H1 (cell line): Measurements from ENCODE around the gene NOL9. TPM values are rescaled to one million over a fixed set of nuclear protein-coding genes. Genes with fewer than 3 reads are reported as not detected.

Experiments used
- CTCF ChIA-PET: fragments of 300-600 bp; sonication (Branson Sonifier 250); formaldehyde crosslinking; loops from one replicate; lab custom pipeline; 2021; ENCODE audit not compliant: partially characterized antibody; lab: Charles Lee
- POLR2A ChIA-PET: fragments of 300-600 bp; sonication (Branson Sonifier 250); formaldehyde crosslinking; loops from one replicate; lab custom pipeline; 2021; ENCODE audit warnings: inconsistent platforms; ENCODE audit not compliant: partially characterized antibody; lab: Charles Lee
- DNase-seq, 2 experiments: peaks; one replicate each; pipeline versions ENCODE4 v3.0.0 to v3.0.0-alpha.2; 2010 to 2022; ENCODE audit warnings: low spot score in 2 of 2, low read depth in 1 of 2, mixed read lengths in 1 of 2
- FAIRE-seq: peaks from 2 replicates; lab custom pipeline; 2011; peaks lifted over from hg19 to GRCh38; lab: Jason Lieb, UNC
- H2AFZ ChIP-seq: 2 replicates; pipeline ENCODE4 v1.8.1; 2012; ENCODE audit warnings: low read length, inconsistent platforms
- H2AK5ac ChIP-seq: 2 replicates; pipeline ENCODE4 v1.6.1; 2013; ENCODE audit warnings: low read depth, low read length
- H2BK120ac ChIP-seq: replicated peaks from 2 replicates; pipeline ENCODE3; 2013; ENCODE audit warnings: low read depth, low read length, inconsistent platforms
- H2BK12ac ChIP-seq: 2 replicates; pipeline ENCODE4 v1.6.1; 2013; ENCODE audit warnings: low read depth, low read length
- H2BK15ac ChIP-seq: 2 replicates; pipeline ENCODE4 v1.6.1; 2013; ENCODE audit warnings: low read length
- H2BK20ac ChIP-seq: 2 replicates; pipeline ENCODE4 v1.6.1; 2013; ENCODE audit warnings: low read length
- H2BK5ac ChIP-seq: 2 replicates; pipeline ENCODE4 v1.6.1; 2013; ENCODE audit warnings: low read depth, low read length
- H3K14ac ChIP-seq: 2 replicates; pipeline ENCODE4 v1.6.1; 2013; ENCODE audit warnings: inconsistent platforms; ENCODE audit not compliant: insufficient read length
- H3K18ac ChIP-seq: 2 replicates; pipeline ENCODE4 v1.6.1; 2013; ENCODE audit warnings: low read length; ENCODE audit errors: extremely low read depth
- H3K23ac ChIP-seq: 2 replicates; pipeline ENCODE4 v1.6.1; 2013; ENCODE audit warnings: inconsistent platforms; ENCODE audit not compliant: insufficient read length
- H3K23me2 ChIP-seq: 2 replicates; pipeline ENCODE4 v1.6.1; 2013; ENCODE audit warnings: low read depth, low read length
- H3K27ac ChIP-seq: 2 replicates; pipeline ENCODE4 v1.6.1; 2011; ENCODE audit warnings: low read depth, low read length, inconsistent platforms
- H3K27me3 ChIP-seq, 4 experiments: replicated peaks in 1 of 4; 1 replicate in 1 of 4; 2 replicates in 3 of 4; pipeline versions ENCODE4 v1.6.1 to v1.8.1; 2011 to 2013; ENCODE audit warnings: low read length in 3 of 4, mild to moderate bottlenecking in 3 of 4, inconsistent platforms in 2 of 4, mixed read lengths in 2 of 4, moderate library complexity in 1 of 4; ENCODE audit not compliant: control insufficient read depth in 3 of 4, insufficient read depth in 3 of 4; ENCODE audit errors: extremely low read depth in 1 of 4
- H3K36me3 ChIP-seq, 4 experiments: 2 replicates each; pipeline versions ENCODE4 v1.6.1 to v1.8.1; 2011 to 2013; ENCODE audit warnings: mild to moderate bottlenecking in 4 of 4, low read length in 3 of 4, moderate library complexity in 2 of 4, control low read depth in 1 of 4, inconsistent platforms in 1 of 4; ENCODE audit not compliant: insufficient read depth in 4 of 4, control insufficient read depth in 2 of 4
- H3K4ac ChIP-seq: replicated peaks from 2 replicates; pipeline ENCODE3; 2013; ENCODE audit warnings: low read length, low read depth, mixed read lengths, inconsistent platforms; ENCODE audit not compliant: insufficient read length
- H3K4me1 ChIP-seq, 4 experiments: replicated peaks in 1 of 4; 1 replicate in 1 of 4; 2 replicates in 3 of 4; pipeline versions ENCODE4 v1.6.1 to v1.8.1; 2011 to 2013; ENCODE audit warnings: low read length in 3 of 4, inconsistent platforms in 2 of 4, mixed read lengths in 1 of 4; ENCODE audit not compliant: insufficient read depth in 4 of 4, control insufficient read depth in 3 of 4
- H3K4me2 ChIP-seq, 2 experiments: 2 replicates each; pipeline versions ENCODE4 v1.6.1 to v1.8.1; 2011 to 2013; ENCODE audit warnings: low read depth in 2 of 2, low read length in 2 of 2, control low read depth in 1 of 2, inconsistent platforms in 1 of 2, mild to moderate bottlenecking in 1 of 2; ENCODE audit not compliant: insufficient read depth in 1 of 2
- H3K4me3 ChIP-seq, 4 experiments: fragments of 200-600, 300-600 bp in 1 of 4; sonication (generic), shearing (Covaris generic), sonication (Bioruptor Twin) in 1 of 4; 2 replicates each; pipeline versions ENCODE4 v1.5.1 to v1.8.1; 2011 to 2016; ENCODE audit warnings: low read length in 4 of 4, low read depth in 3 of 4, control low read depth in 2 of 4, inconsistent platforms in 2 of 4, mild to moderate bottlenecking in 2 of 4, mixed read lengths in 1 of 4, moderate library complexity in 1 of 4; ENCODE audit not compliant: insufficient read depth in 2 of 4; ENCODE audit errors: extremely low read depth in 1 of 4
- H3K56ac ChIP-seq: replicated peaks from 2 replicates; pipeline ENCODE3; 2013; ENCODE audit warnings: low read depth, mild to moderate bottlenecking, mixed read lengths, low read length, inconsistent platforms; ENCODE audit not compliant: insufficient read length
- H3K79me1 ChIP-seq: 2 replicates; pipeline ENCODE4 v1.6.1; 2013; ENCODE audit warnings: low read depth, low read length, control low read depth
- H3K79me2 ChIP-seq, 2 experiments: 2 replicates each; pipeline versions ENCODE4 v1.6.1 to v1.8.1; 2012 to 2013; ENCODE audit warnings: low read length in 2 of 2, mild to moderate bottlenecking in 2 of 2, inconsistent platforms in 1 of 2; ENCODE audit not compliant: insufficient read depth in 2 of 2, control insufficient read depth in 1 of 2
- H3K9ac ChIP-seq, 4 experiments: replicated peaks in 1 of 4; 1 replicate in 1 of 4; 2 replicates in 3 of 4; pipeline versions ENCODE4 v1.6.1 to v1.8.1; 2011 to 2013; ENCODE audit warnings: low read depth in 3 of 4, low read length in 3 of 4, control low read depth in 2 of 4, mild to moderate bottlenecking in 2 of 4, moderate library complexity in 2 of 4, inconsistent platforms in 1 of 4; ENCODE audit errors: extremely low read depth in 1 of 4
- H3K9me3 ChIP-seq, 2 experiments: 2 replicates each; pipeline versions ENCODE4 v1.6.1 to v1.8.1; 2012 to 2013; ENCODE audit warnings: mild to moderate bottlenecking in 2 of 2, moderate library complexity in 2 of 2, control low read depth in 1 of 2, inconsistent platforms in 1 of 2, low read depth in 1 of 2, low read length in 1 of 2, mixed read lengths in 1 of 2; ENCODE audit not compliant: insufficient read depth in 2 of 2
- H4K20me1 ChIP-seq, 2 experiments: replicated peaks in 1 of 2; 2 replicates each; pipeline versions ENCODE3 to v1.8.1; 2011 to 2013; ENCODE audit warnings: inconsistent platforms in 2 of 2, low read length in 2 of 2, mild to moderate bottlenecking in 1 of 2; ENCODE audit not compliant: insufficient read depth in 2 of 2, control insufficient read depth in 1 of 2
- H4K5ac ChIP-seq: 2 replicates; pipeline ENCODE4 v1.6.1; 2013; ENCODE audit warnings: low read length, low read depth, mixed read lengths, inconsistent platforms; ENCODE audit not compliant: insufficient read length
- H4K8ac ChIP-seq: 2 replicates; pipeline ENCODE4 v1.8.0; 2013; ENCODE audit warnings: mild to moderate bottlenecking, moderate library complexity, low read length, inconsistent platforms; ENCODE audit not compliant: insufficient read depth; ENCODE audit errors: extremely low read depth
- H4K91ac ChIP-seq: replicated peaks from 2 replicates; pipeline ENCODE3; 2013; ENCODE audit warnings: low read length, mixed read lengths, inconsistent platforms; ENCODE audit not compliant: insufficient read length
- GTF2F1 ChIP-seq: IDR thresholded peaks from 2 replicates; pipeline ENCODE4 v1.6.1; 2012; ENCODE audit warnings: low read depth, low read length, improper control_type of control experiment, borderline replicate concordance
- KDM5A ChIP-seq: fragments of 200-600 bp; IDR thresholded peaks from 2 replicates; pipeline ENCODE4 v1.7.1; 2012; ENCODE audit warnings: mild to moderate bottlenecking, low read length, inconsistent platforms, mixed read lengths
- WGBS, 2 experiments: shearing (Covaris generic) in 1 of 2; methylation state at CpG; one replicate each; pipeline versions ENCODE4 v1.1.6 to v1.1.7; 2013 to 2015; ENCODE audit warnings: low lambda C conversion rate in 2 of 2, mixed read lengths in 2 of 2, inconsistent platforms in 1 of 2, low coverage in 1 of 2, missing lambda C conversion rate in 1 of 2; ENCODE audit not compliant: insufficient replicate concordance in 2 of 2, insufficient coverage in 1 of 2, insufficient read length in 1 of 2; ENCODE audit errors: extremely low coverage in 1 of 2, missing lambda C conversion rate in 1 of 2; 5-methylcytosine and 5-hydroxymethylcytosine counted together
- polyA plus RNA-seq, 7 experiments: library from polyadenylated mRNA; depleted of rRNA in 3 of 7; stranded (reverse) in 5 of 7; unstranded in 2 of 7; fragments of >200 nt in 5 of 7; fragments of 200-250 nt in 2 of 7; gene quantifications; 1 replicate in 5 of 7; 2 replicates in 1 of 7; 4 replicates in 1 of 7; pipeline versions ENCODE4 v1.2.1 to v1.2.3, GENCODE V29; 2011 to 2013; ENCODE audit warnings: missing spikeins in 2 of 7, mixed read lengths in 2 of 7
- total RNA-seq: library from RNA; stranded (reverse); fragmentation: NEBNext Ultra II Directional; extraction: Animal tissue kit (Norgen Biotek cat#: 25700); gene quantifications from 2 replicates; pipeline ENCODE4 v1.2.1, GENCODE V29; 2021

Gene NOL9
- total and polyA plus RNA-seq, 2 of the 8 experiments (the other 6 are each of a cell fraction or from before 2014, with no cell fraction given): 17.1 to 38.1 TPM

DNA sequence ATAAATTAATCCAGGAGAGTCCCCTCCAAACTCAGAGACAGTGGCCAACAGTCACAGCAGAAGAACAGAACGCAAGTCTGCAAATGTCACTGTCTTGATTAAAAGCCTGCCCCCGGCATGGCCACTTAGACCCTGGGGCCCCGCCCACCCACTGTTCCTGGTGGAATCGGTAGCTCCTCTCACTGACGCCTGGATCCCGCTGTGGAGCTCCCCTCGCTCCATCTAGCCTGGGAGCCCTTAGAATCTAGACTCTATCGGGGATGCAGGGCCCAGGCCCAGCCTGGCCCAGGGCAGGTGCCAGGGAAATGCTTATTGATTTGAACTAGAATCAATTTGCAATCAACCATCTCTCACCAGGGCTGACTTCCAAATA is 41.4 kb downstream of the NOL9 start:
- POLR2A ChIA-PET: interaction anchor here (1.0 to 2.3 kb wide), 5 partner anchors 10 to 22 kb away, joined by 3 to 7 read pairs (median 4); no protein-coding TSS in a partner anchor
- DNase-seq: no peak
- no peak overlapping the region for H3K23ac ChIP-seq
- no peak overlapping the region for H3K14ac ChIP-seq
- WGBS, 2 experiments: 82% methylated on average over 8 of the region's 8 CpGs; no CpG with 5 or more reads in 1 of the 2 experiments
- no peak overlapping the region for H2BK120ac ChIP-seq
- TF ChIP-seq KDM5A (no peak), GTF2F1 (no peak)
- TF ChIP-seq, all 59 proteins: peak for 0
- Histone ChIP-seq H2AFZ (no peak overlapping the region), H2AK5ac (no peak overlapping the region), H4K8ac (no peak overlapping the region), H3K79me1 (no peaks in the 10 kb centered on the region), H3K4ac (no peak overlapping the region), H3K27ac (no peak overlapping the region), H3K56ac (no peak overlapping the region), H3K79me2 (no peaks in the 10 kb centered on the region), H4K91ac (no peak overlapping the region), H3K27me3 (no peaks in the 10 kb centered on the region), H2BK12ac (no peak overlapping the region), H3K36me3 (no peaks in the 10 kb centered on the region), H3K9ac (no peak overlapping the region), H2BK5ac (no peak overlapping the region), H3K18ac (no peak overlapping the region), H3K23me2 (no peaks in the 10 kb centered on the region), H2BK15ac (no peak overlapping the region), H2BK20ac (no peak overlapping the region), H3K4me3 (no peak overlapping the region), H3K9me3 (no peaks in the 10 kb centered on the region), H4K5ac (no peak overlapping the region), H4K20me1 (no peaks in the 10 kb centered on the region), H3K4me1 (no peaks in the 10 kb centered on the region; a peak in 3 of 7 replicates), H3K4me2 (no peak overlapping the region)
- CTCF ChIA-PET: interaction anchor here (1.4 to 4.2 kb wide), 8 partner anchors 9 to 75 kb away, joined by 4 to 19 read pairs (median 5); no protein-coding TSS in a partner anchor
- FAIRE-seq: no peak
